WTC11 (cell line): ENCODE data around the gene ZFYVE28. TPM values are rescaled to one million over a fixed set of nuclear protein-coding genes. Genes with fewer than 3 reads are reported as not detected.

Experiments
- ATAC-seq: fragments of 200-7000 bp; cut with Tn5 transposase; 2 replicates; pipeline ENCODE4 v1.10.0; 2021; ENCODE audit warnings: mild to moderate bottlenecking, moderate library complexity
- CTCF ChIA-PET: fragments of 300-600 bp; sonication (Branson Sonifier 250); formaldehyde crosslinking; loops from one replicate; lab custom pipeline; 2021; ENCODE audit warnings: antibody characterized with exemption; lab: Charles Lee
- POLR2A ChIA-PET: fragments of 350-600 bp; sonication (Branson Sonifier 250); formaldehyde crosslinking; loops from one replicate; lab custom pipeline; 2021; ENCODE audit warnings: antibody characterized with exemption; lab: Charles Lee
- DNase-seq: peaks from one replicate; pipeline ENCODE4 v3.0.0; 2021; ENCODE audit warnings: low spot score
- H3K27ac Mint-ChIP-seq: 2 replicates; pipeline ENCODE4 v1.8.0; 2021; ENCODE audit warnings: mixed read lengths
- H3K27me3 Mint-ChIP-seq: 2 replicates; pipeline ENCODE4 v1.8.0; 2021; ENCODE audit warnings: low read depth, mild to moderate bottlenecking, moderate library complexity, mixed read lengths
- H3K36me3 Mint-ChIP-seq: 2 replicates; pipeline ENCODE4 v1.8.0; 2021; ENCODE audit warnings: mixed read lengths
- H3K4me1 Mint-ChIP-seq: 2 replicates; pipeline ENCODE4 v1.8.0; 2022; ENCODE audit warnings: mixed read lengths
- H3K4me3 Mint-ChIP-seq: 2 replicates; pipeline ENCODE4 v1.8.0; 2021; ENCODE audit warnings: mild to moderate bottlenecking, moderate library complexity, mixed read lengths
- H3K9me3 Mint-ChIP-seq: 2 replicates; pipeline ENCODE4 v1.8.0; 2021; ENCODE audit warnings: mixed read lengths
- EMX1 ChIP-seq: fragments of 250-450 bp; sonication (Bioruptor Pico); IDR thresholded peaks from 2 replicates; pipeline ENCODE4 v1.8.0; 2021; ENCODE audit warnings: mild to moderate bottlenecking
- FOXP1 ChIP-seq: sonication (generic); formaldehyde crosslinking; IDR thresholded peaks from 2 replicates; pipeline ENCODE4 v1.8.0; 2022; ENCODE audit warnings: missing genetic modification reagents, mild to moderate bottlenecking, moderate library complexity, borderline replicate concordance
- GTF2I ChIP-seq: fragments of 250-450 bp; sonication (Bioruptor Pico); conservative IDR thresholded peaks from 2 replicates; pipeline ENCODE4 v1.4.0; 2021; ENCODE audit warnings: mild to moderate bottlenecking
- ZBTB21 ChIP-seq: sonication (generic); formaldehyde crosslinking; IDR thresholded peaks from 2 replicates; pipeline ENCODE4 v1.8.1; 2023; ENCODE audit warnings: mild to moderate bottlenecking, missing genetic modification reagents, borderline replicate concordance
- ZBTB43 ChIP-seq: sonication (generic); formaldehyde crosslinking; IDR thresholded peaks from 2 replicates; pipeline ENCODE4 v1.8.1; 2023; ENCODE audit warnings: mild to moderate bottlenecking, missing genetic modification reagents
- ZMAT4 ChIP-seq: fragments of 250-450 bp; sonication (Bioruptor Pico); IDR thresholded peaks from 2 replicates; pipeline ENCODE4 v1.9.0; 2021; ENCODE audit warnings: mild to moderate bottlenecking
- ZNF138 ChIP-seq: sonication (generic); formaldehyde crosslinking; conservative IDR thresholded peaks from 2 replicates; pipeline ENCODE4 v1.8.1; 2022; ENCODE audit warnings: mild to moderate bottlenecking, moderate library complexity, missing genetic modification reagents
- ZNF219 ChIP-seq: sonication (generic); formaldehyde crosslinking; IDR thresholded peaks from 2 replicates; pipeline ENCODE4 v1.8.0; 2023; ENCODE audit warnings: missing genetic modification reagents, mild to moderate bottlenecking, borderline replicate concordance
- ZNF232 ChIP-seq: sonication (generic); formaldehyde crosslinking; IDR thresholded peaks from 2 replicates; pipeline ENCODE4 v1.8.0; 2022; ENCODE audit warnings: mild to moderate bottlenecking, missing genetic modification reagents
- ZNF263 ChIP-seq: sonication (generic); formaldehyde crosslinking; IDR thresholded peaks from 2 replicates; pipeline ENCODE4 v1.8.1; 2022; ENCODE audit warnings: low read depth, mild to moderate bottlenecking, moderate library complexity, missing genetic modification reagents
- total RNA-seq: library from RNA; stranded (reverse); gene quantifications from 3 replicates; pipeline ENCODE4 v1.2.3, GENCODE V29; 2021
- TF ChIP-seq, protein P1 (sequence below): sonication (generic); formaldehyde crosslinking; IDR thresholded peaks from 2 replicates; pipeline ENCODE4 v1.8.1; 2022; ENCODE audit warnings: missing genetic modification reagents, borderline replicate concordance
- TF ChIP-seq, protein P2 (sequence below): fragments of 250-450 bp; sonication (Bioruptor Pico); IDR thresholded peaks from 2 replicates; pipeline ENCODE4 v1.9.0; 2021; ENCODE audit warnings: mild to moderate bottlenecking, borderline replicate concordance
- TF ChIP-seq, protein P3 (sequence below): fragments of 250-450 bp; sonication (Bioruptor Pico); IDR thresholded peaks from 2 replicates; pipeline ENCODE4 v1.9.0; 2021; ENCODE audit warnings: mild to moderate bottlenecking

Gene ZFYVE28
- total RNA-seq, 1 experiment from 2014 or later: 7.8 TPM

- ATAC-seq (no peak), DNase-seq (no peak)
- no peak for TF ChIP-seq ZBTB21 (CRISPR knock-in tag)
- TF ChIP-seq ZBTB43 (CRISPR knock-in tag): no peak
- no peak for TF ChIP-seq GTF2I
- no peak for TF ChIP-seq ZNF219 (CRISPR knock-in tag)
- TF ChIP-seq ZNF232 (CRISPR knock-in tag): no peak
- TF ChIP-seq, protein P1, sequence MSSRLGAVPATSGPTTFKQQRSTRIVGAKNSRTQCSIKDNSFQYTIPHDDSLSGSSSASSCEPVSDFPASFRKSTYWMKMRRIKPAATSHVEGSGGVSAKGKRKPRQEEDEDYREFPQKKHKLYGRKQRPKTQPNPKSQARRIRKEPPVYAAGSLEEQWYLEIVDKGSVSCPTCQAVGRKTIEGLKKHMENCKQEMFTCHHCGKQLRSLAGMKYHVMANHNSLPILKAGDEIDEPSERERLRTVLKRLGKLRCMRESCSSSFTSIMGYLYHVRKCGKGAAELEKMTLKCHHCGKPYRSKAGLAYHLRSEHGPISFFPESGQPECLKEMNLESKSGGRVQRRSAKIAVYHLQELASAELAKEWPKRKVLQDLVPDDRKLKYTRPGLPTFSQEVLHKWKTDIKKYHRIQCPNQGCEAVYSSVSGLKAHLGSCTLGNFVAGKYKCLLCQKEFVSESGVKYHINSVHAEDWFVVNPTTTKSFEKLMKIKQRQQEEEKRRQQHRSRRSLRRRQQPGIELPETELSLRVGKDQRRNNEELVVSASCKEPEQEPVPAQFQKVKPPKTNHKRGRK (CRISPR knock-in tag): no peak
- ChIA-PET CTCF (no interaction called here), POLR2A (no interaction called here)
- peaks cover under 1% of the 10 kb centered on the region; the same call in 1 of the 2 replicates for H3K4me1 Mint-ChIP-seq
- no peak overlapping the region for H3K27ac Mint-ChIP-seq
- H3K4me3 Mint-ChIP-seq: no peak overlapping the region
- H3K27me3 Mint-ChIP-seq: peaks cover 3% of the 10 kb centered on the region
- H3K36me3 Mint-ChIP-seq: peaks cover 15% of the 10 kb centered on the region
- H3K9me3 Mint-ChIP-seq: peaks cover 32% of the 10 kb centered on the region
Measured at GRCh38 chr4:2372488-2373030, 45.9 kb downstream of the ZFYVE28 start.

- TF ChIP-seq ZMAT4 (CRISPR knock-in tag) (no peak), ZNF263 (no peak), FOXP1 (CRISPR knock-in tag) (no peak), ZNF138 (CRISPR knock-in tag) (no peak), EMX1 (CRISPR knock-in tag) (no peak)
- TF ChIP-seq, protein P2, sequence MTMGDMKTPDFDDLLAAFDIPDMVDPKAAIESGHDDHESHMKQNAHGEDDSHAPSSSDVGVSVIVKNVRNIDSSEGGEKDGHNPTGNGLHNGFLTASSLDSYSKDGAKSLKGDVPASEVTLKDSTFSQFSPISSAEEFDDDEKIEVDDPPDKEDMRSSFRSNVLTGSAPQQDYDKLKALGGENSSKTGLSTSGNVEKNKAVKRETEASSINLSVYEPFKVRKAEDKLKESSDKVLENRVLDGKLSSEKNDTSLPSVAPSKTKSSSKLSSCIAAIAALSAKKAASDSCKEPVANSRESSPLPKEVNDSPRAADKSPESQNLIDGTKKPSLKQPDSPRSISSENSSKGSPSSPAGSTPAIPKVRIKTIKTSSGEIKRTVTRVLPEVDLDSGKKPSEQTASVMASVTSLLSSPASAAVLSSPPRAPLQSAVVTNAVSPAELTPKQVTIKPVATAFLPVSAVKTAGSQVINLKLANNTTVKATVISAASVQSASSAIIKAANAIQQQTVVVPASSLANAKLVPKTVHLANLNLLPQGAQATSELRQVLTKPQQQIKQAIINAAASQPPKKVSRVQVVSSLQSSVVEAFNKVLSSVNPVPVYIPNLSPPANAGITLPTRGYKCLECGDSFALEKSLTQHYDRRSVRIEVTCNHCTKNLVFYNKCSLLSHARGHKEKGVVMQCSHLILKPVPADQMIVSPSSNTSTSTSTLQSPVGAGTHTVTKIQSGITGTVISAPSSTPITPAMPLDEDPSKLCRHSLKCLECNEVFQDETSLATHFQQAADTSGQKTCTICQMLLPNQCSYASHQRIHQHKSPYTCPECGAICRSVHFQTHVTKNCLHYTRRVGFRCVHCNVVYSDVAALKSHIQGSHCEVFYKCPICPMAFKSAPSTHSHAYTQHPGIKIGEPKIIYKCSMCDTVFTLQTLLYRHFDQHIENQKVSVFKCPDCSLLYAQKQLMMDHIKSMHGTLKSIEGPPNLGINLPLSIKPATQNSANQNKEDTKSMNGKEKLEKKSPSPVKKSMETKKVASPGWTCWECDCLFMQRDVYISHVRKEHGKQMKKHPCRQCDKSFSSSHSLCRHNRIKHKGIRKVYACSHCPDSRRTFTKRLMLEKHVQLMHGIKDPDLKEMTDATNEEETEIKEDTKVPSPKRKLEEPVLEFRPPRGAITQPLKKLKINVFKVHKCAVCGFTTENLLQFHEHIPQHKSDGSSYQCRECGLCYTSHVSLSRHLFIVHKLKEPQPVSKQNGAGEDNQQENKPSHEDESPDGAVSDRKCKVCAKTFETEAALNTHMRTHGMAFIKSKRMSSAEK (CRISPR knock-in tag): no peak
- TF ChIP-seq, protein P3, sequence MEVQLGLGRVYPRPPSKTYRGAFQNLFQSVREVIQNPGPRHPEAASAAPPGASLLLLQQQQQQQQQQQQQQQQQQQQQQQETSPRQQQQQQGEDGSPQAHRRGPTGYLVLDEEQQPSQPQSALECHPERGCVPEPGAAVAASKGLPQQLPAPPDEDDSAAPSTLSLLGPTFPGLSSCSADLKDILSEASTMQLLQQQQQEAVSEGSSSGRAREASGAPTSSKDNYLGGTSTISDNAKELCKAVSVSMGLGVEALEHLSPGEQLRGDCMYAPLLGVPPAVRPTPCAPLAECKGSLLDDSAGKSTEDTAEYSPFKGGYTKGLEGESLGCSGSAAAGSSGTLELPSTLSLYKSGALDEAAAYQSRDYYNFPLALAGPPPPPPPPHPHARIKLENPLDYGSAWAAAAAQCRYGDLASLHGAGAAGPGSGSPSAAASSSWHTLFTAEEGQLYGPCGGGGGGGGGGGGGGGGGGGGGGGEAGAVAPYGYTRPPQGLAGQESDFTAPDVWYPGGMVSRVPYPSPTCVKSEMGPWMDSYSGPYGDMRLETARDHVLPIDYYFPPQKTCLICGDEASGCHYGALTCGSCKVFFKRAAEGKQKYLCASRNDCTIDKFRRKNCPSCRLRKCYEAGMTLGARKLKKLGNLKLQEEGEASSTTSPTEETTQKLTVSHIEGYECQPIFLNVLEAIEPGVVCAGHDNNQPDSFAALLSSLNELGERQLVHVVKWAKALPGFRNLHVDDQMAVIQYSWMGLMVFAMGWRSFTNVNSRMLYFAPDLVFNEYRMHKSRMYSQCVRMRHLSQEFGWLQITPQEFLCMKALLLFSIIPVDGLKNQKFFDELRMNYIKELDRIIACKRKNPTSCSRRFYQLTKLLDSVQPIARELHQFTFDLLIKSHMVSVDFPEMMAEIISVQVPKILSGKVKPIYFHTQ (CRISPR knock-in tag): no peak
- no peak for ATAC-seq
- DNase-seq: no peak
- H3K36me3 Mint-ChIP-seq: peaks cover 15% of the 10 kb centered on the region
- no peaks in the 10 kb centered on the region for H3K4me1 Mint-ChIP-seq
- H3K27me3 Mint-ChIP-seq: peaks cover 3% of the 10 kb centered on the region
- ChIA-PET POLR2A (no interaction called here), CTCF (no interaction called here)
- H3K27ac Mint-ChIP-seq: no peak overlapping the region
- no peak overlapping the region for H3K4me3 Mint-ChIP-seq
- peaks cover 32% of the 10 kb centered on the region for H3K9me3 Mint-ChIP-seq
Measured at GRCh38 chr4:2371765-2372487, 46.5 kb downstream of the ZFYVE28 start.
